NT2/D1 (cell line): ENCODE measurements around the gene MAP2K3.

Experiments used
- SUZ12 ChIP-seq: IDR thresholded peaks from 2 replicates; pipeline ENCODE4 v1.6.1; 2011; ENCODE audit not compliant: insufficient read length, insufficient read depth; ENCODE audit errors: extremely low read depth
- YY1 ChIP-seq: IDR thresholded peaks from 2 replicates; pipeline ENCODE4 v1.6.1; 2011; ENCODE audit not compliant: insufficient read length, insufficient read depth
- ZNF274 ChIP-seq: IDR thresholded peaks from 2 replicates; pipeline ENCODE4 v1.6.1; 2011; ENCODE audit warnings: mild to moderate bottlenecking, low read depth, low read length

- TF ChIP-seq YY1 (no peak), ZNF274 (no peak), SUZ12 (no peak)
Measured at GRCh38 chr17:21283482-21284318, 811 bp upstream of the MAP2K3 start.
